Keratinocyte (primary cell): ENCODE data around the gene B9D2. TPM values are rescaled to one million over a fixed set of nuclear protein-coding genes. Genes with fewer than 3 reads are reported as not detected.

ENCODE experiments used
- DNase-seq: peaks from one replicate; pipeline ENCODE4 v3.0.0-alpha.2; 2011; ENCODE audit warnings: low read depth, missing footprints, low spot score
- FAIRE-seq: peaks from 2 replicates; lab custom pipeline; 2011; peaks lifted over from hg19 to GRCh38; lab: Jason Lieb, UNC
- H2AFZ ChIP-seq: 2 replicates; pipeline ENCODE4 v1.6.0; 2012; ENCODE audit warnings: low read length, control low read depth, inconsistent platforms; ENCODE audit not compliant: control insufficient read depth
- H3K27ac ChIP-seq: 2 replicates; pipeline ENCODE4 v1.5.1; 2011; ENCODE audit warnings: low read length; ENCODE audit not compliant: control insufficient read depth, insufficient read depth
- H3K27me3 ChIP-seq: 3 replicates; pipeline ENCODE4 v1.6.0; 2011; ENCODE audit warnings: low read length; ENCODE audit not compliant: control insufficient read depth, insufficient read depth; ENCODE audit errors: extremely low read depth
- H3K36me3 ChIP-seq, 2 experiments: 2 replicates in 1 of 2; 3 replicates in 1 of 2; pipeline ENCODE4 v1.5.1; 2011; ENCODE audit warnings: low read length in 2 of 2, mild to moderate bottlenecking in 1 of 2; ENCODE audit not compliant: control insufficient read depth in 2 of 2, insufficient read depth in 2 of 2; ENCODE audit errors: extremely low read depth in 1 of 2
- H3K4me1 ChIP-seq: 3 replicates; pipeline ENCODE4 v1.5.1; 2011; ENCODE audit warnings: low read length; ENCODE audit not compliant: control insufficient read depth, insufficient read depth; ENCODE audit errors: extremely low read depth
- H3K4me2 ChIP-seq: 3 replicates; pipeline ENCODE4 v1.6.0; 2011; ENCODE audit warnings: low read depth, low read length; ENCODE audit not compliant: control insufficient read depth, insufficient read depth; ENCODE audit errors: extremely low read depth
- H3K4me3 ChIP-seq, 3 experiments: fragments of 200-600 bp in 1 of 3; sonication (generic) in 1 of 3; 2 replicates in 2 of 3; 3 replicates in 1 of 3; pipeline ENCODE4 v1.5.1; 2011 to 2016; ENCODE audit warnings: low read length in 3 of 3, mild to moderate bottlenecking in 3 of 3, control low read depth in 2 of 3, inconsistent platforms in 1 of 3, low read depth in 1 of 3, mixed read lengths in 1 of 3, mixed run types in 1 of 3, moderate library complexity in 1 of 3; ENCODE audit not compliant: control insufficient read depth in 2 of 3, insufficient read depth in 2 of 3; ENCODE audit errors: extremely low read depth in 1 of 3
- H3K79me2 ChIP-seq: 2 replicates; pipeline ENCODE4 v1.6.0; 2012; ENCODE audit warnings: low read length; ENCODE audit not compliant: control insufficient read depth, insufficient read depth
- H3K9ac ChIP-seq: 3 replicates; pipeline ENCODE4 v1.6.0; 2011; ENCODE audit warnings: low read length; ENCODE audit not compliant: control insufficient read depth, insufficient read depth; ENCODE audit errors: extremely low read depth
- H3K9me1 ChIP-seq: 3 replicates; pipeline ENCODE4 v1.6.0; 2011; ENCODE audit warnings: low read length; ENCODE audit not compliant: control insufficient read depth, insufficient read depth; ENCODE audit errors: extremely low read depth
- H3K9me3 ChIP-seq: 2 replicates; pipeline ENCODE4 v1.5.1; 2012; ENCODE audit warnings: low read depth, low read length; ENCODE audit not compliant: control insufficient read depth
- H4K20me1 ChIP-seq: 3 replicates; pipeline ENCODE4 v1.6.0; 2011; ENCODE audit warnings: low read length; ENCODE audit not compliant: control insufficient read depth, insufficient read depth; ENCODE audit errors: extremely low read depth
- EZH2 ChIP-seq: IDR thresholded peaks from one replicate; pipeline ENCODE4 v1.6.1; 2012; ENCODE audit warnings: inconsistent platforms, mild to moderate bottlenecking, low read length, moderate library complexity
- dilution Hi-C: fragments of 300-500 bp; cut with MboI; formaldehyde crosslinking; loops from one replicate; pipeline ENCODE4 v1.7.0; 2020; ENCODE audit warnings: low sequenced_read_pairs; ENCODE audit not compliant: extremely low pct_ligation_motif_present
- polyA plus RNA-seq, 5 experiments: library from polyadenylated mRNA; depleted of rRNA in 3 of 5; stranded (reverse) in 3 of 5; stranded (forward) in 1 of 5; unstranded in 1 of 5; fragments of >200 nt; gene quantifications; 1 replicate in 1 of 5; 2 replicates in 3 of 5; 3 replicates in 1 of 5; pipeline versions ENCODE4 v1.2.1 to v1.2.3, GENCODE V29; 2011 to 2012; ENCODE audit warnings: missing spikeins in 2 of 5, low read depth in 1 of 5, low replicate concordance in 1 of 5
- TF ChIP-seq, protein P1 (sequence below), 3 experiments: IDR thresholded peaks in 1 of 3; conservative IDR thresholded peaks in 1 of 3; optimal IDR thresholded peaks in 1 of 3; 2 replicates in 2 of 3; 3 replicates in 1 of 3; pipeline versions ENCODE3 to v1.5.1; 2011; ENCODE audit warnings: low read length in 3 of 3, mild to moderate bottlenecking in 3 of 3, moderate library complexity in 2 of 3, control low read depth in 1 of 3, inconsistent platforms in 1 of 3; ENCODE audit not compliant: insufficient read depth in 2 of 3; ENCODE audit errors: extremely low read depth in 1 of 3

B9D2 gene
- polyA plus RNA-seq, 1 donor (not counting 4 experiments of a cell fraction or from before 2014, with no cell fraction given), result 2.8 TPM

GRCh38 chr19:41341669-41342490 is 22.1 kb downstream of the B9D2 start:
- Histone ChIP-seq H2AFZ (no peak overlapping the region), H3K36me3 (peaks cover 10 to 34% of the 10 kb centered on the region in 2 experiments), H3K4me1 (no peaks in the 10 kb centered on the region), H3K27ac (no peak overlapping the region), H3K9me3 (no peaks in the 10 kb centered on the region), H3K4me3 (no peak overlapping the region), H3K27me3 (no peaks in the 10 kb centered on the region), H3K79me2 (no peaks in the 10 kb centered on the region), H3K9ac (no peak overlapping the region), H4K20me1 (no peaks in the 10 kb centered on the region), H3K9me1 (no peaks in the 10 kb centered on the region), H3K4me2 (no peak overlapping the region)
- dilution Hi-C loops, result no loop called here
- TF ChIP-seq EZH2, result no peak
- TF ChIP-seq, protein P1, sequence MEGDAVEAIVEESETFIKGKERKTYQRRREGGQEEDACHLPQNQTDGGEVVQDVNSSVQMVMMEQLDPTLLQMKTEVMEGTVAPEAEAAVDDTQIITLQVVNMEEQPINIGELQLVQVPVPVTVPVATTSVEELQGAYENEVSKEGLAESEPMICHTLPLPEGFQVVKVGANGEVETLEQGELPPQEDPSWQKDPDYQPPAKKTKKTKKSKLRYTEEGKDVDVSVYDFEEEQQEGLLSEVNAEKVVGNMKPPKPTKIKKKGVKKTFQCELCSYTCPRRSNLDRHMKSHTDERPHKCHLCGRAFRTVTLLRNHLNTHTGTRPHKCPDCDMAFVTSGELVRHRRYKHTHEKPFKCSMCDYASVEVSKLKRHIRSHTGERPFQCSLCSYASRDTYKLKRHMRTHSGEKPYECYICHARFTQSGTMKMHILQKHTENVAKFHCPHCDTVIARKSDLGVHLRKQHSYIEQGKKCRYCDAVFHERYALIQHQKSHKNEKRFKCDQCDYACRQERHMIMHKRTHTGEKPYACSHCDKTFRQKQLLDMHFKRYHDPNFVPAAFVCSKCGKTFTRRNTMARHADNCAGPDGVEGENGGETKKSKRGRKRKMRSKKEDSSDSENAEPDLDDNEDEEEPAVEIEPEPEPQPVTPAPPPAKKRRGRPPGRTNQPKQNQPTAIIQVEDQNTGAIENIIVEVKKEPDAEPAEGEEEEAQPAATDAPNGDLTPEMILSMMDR (optimal IDR thresholded peaks at IDR 0.05 in 1 of 3, IDR thresholded peaks at IDR 0.05 in 1 of 3, conservative IDR thresholded peaks at IDR 0.05 in 1 of 3; ENCODE audit: extremely low read depth in 1 of 3, insufficient read depth in 2 of 3, low read length in 3 of 3), result peak in 2 of 3 experiments; percentile 11 to 50
- DNase-seq (no peak), FAIRE-seq (no peak)

DNA sequence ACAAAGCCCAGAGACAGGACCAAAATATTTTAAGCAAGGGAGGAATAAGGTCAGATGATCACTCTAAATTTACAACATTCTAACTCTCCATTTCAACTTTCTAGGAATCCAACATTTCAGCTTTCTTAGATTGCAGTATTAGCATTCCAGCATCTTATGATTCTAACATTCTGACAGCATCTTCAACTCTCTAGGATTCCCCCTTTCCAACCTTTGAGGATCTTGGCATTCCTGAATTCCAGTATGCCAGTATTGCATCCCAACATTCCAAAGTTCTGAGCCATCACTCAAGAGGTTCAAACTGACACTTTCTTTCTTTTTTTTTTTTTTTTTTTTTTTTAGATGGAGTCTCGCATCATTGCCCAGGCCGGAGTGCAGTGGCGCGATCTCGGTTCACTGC is 24.0 kb downstream of the B9D2 start:
- H3K9me3 ChIP-seq, result no peaks in the 10 kb centered on the region
- no peak for DNase-seq
- no peaks in the 10 kb centered on the region for H4K20me1 ChIP-seq
- H3K9me1 ChIP-seq, result no peaks in the 10 kb centered on the region
- H3K4me2 ChIP-seq, result no peak overlapping the region
- TF ChIP-seq, protein P1 (optimal IDR thresholded peaks at IDR 0.05 in 1 of 3, IDR thresholded peaks at IDR 0.05 in 1 of 3, conservative IDR thresholded peaks at IDR 0.05 in 1 of 3; ENCODE audit: extremely low read depth in 1 of 3, insufficient read depth in 2 of 3, low read length in 3 of 3), result no peak
- no peak for TF ChIP-seq EZH2
- dilution Hi-C loops, result no loop called here
- H3K79me2 ChIP-seq, result no peaks in the 10 kb centered on the region
- no peak overlapping the region for H3K4me3 ChIP-seq
- no peaks in the 10 kb centered on the region for H3K27me3 ChIP-seq
- H2AFZ ChIP-seq, result no peak overlapping the region
- H3K4me1 ChIP-seq, result no peaks in the 10 kb centered on the region
- H3K36me3 ChIP-seq, result peaks cover 5 to 33% of the 10 kb centered on the region in 2 experiments
- FAIRE-seq, result no peak
- H3K27ac ChIP-seq, result no peak overlapping the region
- no peak overlapping the region for H3K9ac ChIP-seq
